Fibroblast of the aortic adventitia (primary cell): Measurements from ENCODE around the gene SLC15A5. TPM values are rescaled to one million over a fixed set of nuclear protein-coding genes. Genes with fewer than 3 reads are reported as not detected.

Source experiments
- DNase-seq: peaks from one replicate; pipeline ENCODE4 v3.0.0-alpha.2; 2010; ENCODE audit warnings: low read depth
- H3K4me3 ChIP-seq: 2 replicates; pipeline ENCODE4 v1.5.1; 2011; ENCODE audit warnings: low read depth, mild to moderate bottlenecking, control low read depth, low read length, moderate library complexity
- total RNA-seq: library from RNA; depleted of rRNA; stranded (reverse); fragments of >200 nt; gene quantifications from 2 replicates; pipeline ENCODE4 v1.2.3, GENCODE V29; 2012; ENCODE audit warnings: low replicate concordance
- TF ChIP-seq, protein P1 (sequence below): IDR thresholded peaks from 2 replicates; pipeline ENCODE4 v1.5.1; 2011; ENCODE audit warnings: mild to moderate bottlenecking, low read length, control low read depth, inconsistent platforms; ENCODE audit not compliant: insufficient read depth

SLC15A5 gene
- total RNA-seq, 1 donor = not detected

DNA sequence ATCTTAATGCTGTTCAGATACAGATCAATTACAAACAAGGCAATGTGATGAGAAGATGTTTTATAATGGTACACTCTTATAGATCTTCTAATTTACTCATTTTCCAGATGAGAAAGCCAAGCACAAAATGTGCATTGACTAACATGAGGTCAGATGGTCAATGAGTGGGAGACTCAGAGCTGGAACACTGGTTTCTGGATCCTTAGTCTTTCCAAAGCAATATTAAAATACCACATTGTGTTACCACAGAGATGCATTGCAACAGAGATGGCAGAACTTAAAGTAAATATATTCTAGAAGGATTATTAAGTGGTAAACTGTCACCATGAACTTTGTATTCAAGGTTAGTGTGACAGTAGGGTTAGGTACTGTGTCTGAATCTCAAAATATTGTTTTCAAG, 113.6 kb downstream of the SLC15A5 start:
- TF ChIP-seq, protein P1, sequence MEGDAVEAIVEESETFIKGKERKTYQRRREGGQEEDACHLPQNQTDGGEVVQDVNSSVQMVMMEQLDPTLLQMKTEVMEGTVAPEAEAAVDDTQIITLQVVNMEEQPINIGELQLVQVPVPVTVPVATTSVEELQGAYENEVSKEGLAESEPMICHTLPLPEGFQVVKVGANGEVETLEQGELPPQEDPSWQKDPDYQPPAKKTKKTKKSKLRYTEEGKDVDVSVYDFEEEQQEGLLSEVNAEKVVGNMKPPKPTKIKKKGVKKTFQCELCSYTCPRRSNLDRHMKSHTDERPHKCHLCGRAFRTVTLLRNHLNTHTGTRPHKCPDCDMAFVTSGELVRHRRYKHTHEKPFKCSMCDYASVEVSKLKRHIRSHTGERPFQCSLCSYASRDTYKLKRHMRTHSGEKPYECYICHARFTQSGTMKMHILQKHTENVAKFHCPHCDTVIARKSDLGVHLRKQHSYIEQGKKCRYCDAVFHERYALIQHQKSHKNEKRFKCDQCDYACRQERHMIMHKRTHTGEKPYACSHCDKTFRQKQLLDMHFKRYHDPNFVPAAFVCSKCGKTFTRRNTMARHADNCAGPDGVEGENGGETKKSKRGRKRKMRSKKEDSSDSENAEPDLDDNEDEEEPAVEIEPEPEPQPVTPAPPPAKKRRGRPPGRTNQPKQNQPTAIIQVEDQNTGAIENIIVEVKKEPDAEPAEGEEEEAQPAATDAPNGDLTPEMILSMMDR = no peak
- no peak for DNase-seq
- H3K4me3 ChIP-seq = no peak overlapping the region

- H3K4me3 ChIP-seq = no peak overlapping the region
- TF ChIP-seq, protein P1 = no peak
These were observed 114.3 kb downstream of the SLC15A5 start for GRCh38 chr12:16163146-16163545.

GRCh38 chr12:16159571-16159970, 117.9 kb downstream of the SLC15A5 start:
- no peak for DNase-seq
- no peak overlapping the region for H3K4me3 ChIP-seq
- TF ChIP-seq, protein P1 = no peak

More at GRCh38 chr12:16163146-16163545, 114.3 kb downstream of the SLC15A5 start:
- no peak for DNase-seq

GRCh38 chr12:16158050-16158449, 119.4 kb downstream of the SLC15A5 start:
- peak; percentile 2 for DNase-seq
- TF ChIP-seq, protein P1 = no peak
- no peak overlapping the region for H3K4me3 ChIP-seq

GRCh38 chr12:16155938-16156337, 121.5 kb downstream of the SLC15A5 start:
- TF ChIP-seq, protein P1 = no peak
- DNase-seq = no peak
- H3K4me3 ChIP-seq = no peak overlapping the region

DNA sequence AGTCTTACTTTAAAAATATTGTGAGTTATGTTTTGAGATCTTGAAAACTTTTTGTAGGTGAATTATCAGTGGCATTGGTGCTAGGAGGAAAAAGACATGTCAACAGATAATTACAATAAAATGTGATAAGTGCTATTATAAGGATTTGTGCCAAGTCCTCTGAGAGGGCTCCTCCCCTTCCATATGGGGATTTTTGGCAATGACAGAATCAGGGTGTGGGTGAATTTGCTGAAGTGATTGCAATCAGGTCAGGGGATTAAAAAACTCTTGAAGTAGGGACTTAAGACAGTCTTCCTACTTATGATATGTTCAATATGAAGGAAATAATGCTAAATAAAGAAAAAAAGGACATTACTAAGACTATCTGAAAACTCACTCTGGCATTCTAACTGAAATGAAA, 122.5 kb downstream of the SLC15A5 start:
- TF ChIP-seq, protein P1 = no peak
- no peak for DNase-seq
- H3K4me3 ChIP-seq = no peak overlapping the region

GRCh38 chr12:16152885-16153673, 124.4 kb downstream of the SLC15A5 start:
- H3K4me3 ChIP-seq = no peak overlapping the region
- no peak for DNase-seq
- TF ChIP-seq, protein P1 = no peak
